H4 (cell line): ENCODE results near the gene TMEM253. TPM values are rescaled to one million over a fixed set of nuclear protein-coding genes. Genes with fewer than 3 reads are reported as not detected.

Source experiments
- DNase-seq: peaks from one replicate; pipeline ENCODE4 v3.0.0-alpha.2; 2015; ENCODE audit warnings: low spot score
- total RNA-seq: library from RNA; depleted of rRNA; stranded (reverse); fragments of >200 nt; shearing (Covaris generic); gene quantifications from 2 replicates; pipeline ENCODE4 v1.2.3, GENCODE V29; 2014

TMEM253 gene
- total RNA-seq, 1 experiment from 2014 or later = 0.68 TPM

DNA sequence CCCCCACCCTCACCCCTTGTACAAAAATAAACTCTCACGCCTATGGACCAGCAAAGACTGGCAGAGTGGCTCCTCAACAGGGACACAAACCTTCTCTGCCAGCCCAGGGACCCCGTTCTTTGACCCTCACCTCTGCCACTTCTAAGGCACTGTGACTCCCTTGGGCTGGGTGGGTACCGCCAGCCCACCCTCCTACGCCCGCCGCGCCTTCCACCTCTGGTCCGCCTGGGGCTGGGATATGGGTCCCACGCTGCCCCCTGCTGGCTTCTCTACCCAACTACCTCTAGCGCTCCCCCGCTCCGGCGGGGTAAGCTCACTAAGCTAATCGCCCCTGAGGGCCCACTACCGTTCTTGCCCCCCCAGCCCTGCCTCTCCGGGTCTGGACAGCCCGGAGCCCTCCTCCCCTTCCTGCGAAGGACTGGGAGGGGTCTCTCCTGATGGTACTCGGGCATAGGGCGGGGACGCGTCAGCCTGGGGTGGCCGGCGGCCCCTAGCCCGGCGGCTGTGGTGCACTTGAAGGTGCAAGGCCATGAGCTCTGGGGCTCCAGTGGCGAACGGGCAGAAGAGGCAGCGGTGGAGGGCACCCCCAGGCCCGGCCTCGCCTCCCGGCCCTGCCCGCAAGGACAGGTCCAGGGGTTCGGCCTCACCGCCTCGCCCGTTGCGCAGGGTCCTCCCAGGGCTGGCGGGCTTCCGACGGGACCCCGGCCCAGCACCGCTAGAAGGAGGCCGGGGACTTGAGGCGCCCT, 10.5 kb upstream of the TMEM253 start:
- DNase-seq = no peak

DNA sequence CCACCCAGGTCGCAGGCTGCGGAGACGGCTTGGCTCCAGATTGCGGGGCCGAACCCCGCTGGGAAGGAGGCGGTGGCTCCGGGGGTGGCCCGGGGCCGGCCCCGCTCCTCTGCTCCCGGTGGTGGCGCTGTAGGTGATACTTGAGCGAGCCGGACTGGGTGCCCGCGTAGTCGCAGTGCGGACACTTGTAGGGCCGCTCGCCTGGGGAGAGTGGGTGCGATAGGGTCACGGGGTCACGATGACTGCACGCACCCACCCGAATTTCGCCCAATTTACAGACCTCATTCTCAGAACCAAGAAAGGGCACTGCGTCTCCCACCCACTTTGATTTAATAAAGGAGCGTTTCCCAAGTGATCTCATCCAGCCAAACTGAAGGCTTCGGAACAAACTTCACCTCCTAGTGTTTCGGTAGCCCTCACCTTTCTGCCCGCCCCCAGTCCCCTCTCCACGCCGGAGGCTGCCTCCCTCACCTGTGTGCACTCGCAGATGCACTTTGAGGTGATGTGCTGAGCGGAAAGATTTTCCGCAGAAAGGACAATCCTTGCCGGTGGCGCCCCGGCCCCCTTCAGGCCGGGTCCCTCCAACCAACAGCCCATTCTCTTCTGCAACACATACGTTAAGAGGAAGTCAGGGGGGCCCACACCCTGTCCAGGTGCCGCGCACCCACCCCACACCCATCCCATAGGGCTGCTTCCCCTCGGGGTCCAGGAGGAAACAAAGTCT, 9.8 kb upstream of the TMEM253 start:
- DNase-seq = no peak

DNA sequence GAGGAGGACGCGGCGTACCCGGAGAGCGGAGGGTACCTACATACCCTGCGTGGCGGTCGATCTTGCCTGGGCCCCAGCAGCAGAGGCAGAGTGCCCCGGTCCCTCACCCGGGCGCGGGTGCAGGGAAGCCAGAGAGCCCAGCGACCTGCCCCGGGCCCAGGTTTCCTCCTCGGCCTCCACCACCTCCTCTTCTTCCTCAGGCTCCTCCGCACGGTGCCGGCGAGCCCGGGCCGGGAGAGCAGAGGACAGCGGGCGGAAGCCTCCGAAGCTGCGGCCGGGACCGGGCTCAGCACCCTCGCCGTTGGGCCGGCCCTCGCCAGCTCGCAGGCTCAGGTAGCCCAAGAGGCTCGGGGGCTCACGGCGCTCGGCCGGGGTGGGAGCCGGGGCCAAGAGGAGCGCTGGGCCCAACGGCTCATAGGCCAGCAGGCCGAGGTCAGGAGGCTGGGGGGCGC, 9.0 kb upstream of the TMEM253 start:
- DNase-seq = no peak

DNA sequence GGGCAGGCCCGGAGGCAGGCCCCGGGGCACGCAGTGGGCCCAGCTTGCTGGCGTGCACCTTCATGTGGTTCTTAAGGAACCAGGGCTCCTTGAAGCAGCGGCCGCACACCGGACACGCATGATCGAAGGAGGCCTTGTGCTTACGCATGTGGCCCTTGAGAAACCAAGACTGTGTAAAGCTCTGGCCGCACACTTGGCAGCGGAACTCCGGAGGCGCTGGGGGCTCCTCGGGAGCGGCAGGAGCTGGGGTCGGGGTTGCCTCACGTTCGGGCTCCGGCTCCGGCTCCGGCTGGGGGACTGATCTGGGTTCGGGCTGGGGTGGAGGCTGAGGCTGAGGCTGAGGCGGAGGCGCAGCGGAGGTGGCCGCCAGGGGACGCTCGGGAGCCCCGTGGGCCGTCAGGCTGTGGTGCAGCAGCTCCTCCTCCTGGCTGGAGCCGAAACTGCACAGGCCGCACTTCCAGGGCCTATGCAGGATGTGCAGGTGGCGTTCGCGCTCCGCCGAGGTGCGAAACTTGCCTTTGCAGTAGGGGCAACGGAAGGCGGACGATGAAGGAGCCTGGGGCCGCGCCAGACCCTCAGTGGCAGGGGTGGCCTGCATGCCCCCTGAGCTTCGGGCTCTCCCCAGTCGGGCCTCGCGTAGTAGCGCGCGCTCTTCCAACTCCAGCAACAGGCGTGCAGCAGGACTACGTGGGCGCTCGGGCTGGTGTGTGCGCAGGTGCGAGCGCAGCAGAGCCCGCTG, 8.4 kb upstream of the TMEM253 start:
- DNase-seq = peak; percentile 58

DNA sequence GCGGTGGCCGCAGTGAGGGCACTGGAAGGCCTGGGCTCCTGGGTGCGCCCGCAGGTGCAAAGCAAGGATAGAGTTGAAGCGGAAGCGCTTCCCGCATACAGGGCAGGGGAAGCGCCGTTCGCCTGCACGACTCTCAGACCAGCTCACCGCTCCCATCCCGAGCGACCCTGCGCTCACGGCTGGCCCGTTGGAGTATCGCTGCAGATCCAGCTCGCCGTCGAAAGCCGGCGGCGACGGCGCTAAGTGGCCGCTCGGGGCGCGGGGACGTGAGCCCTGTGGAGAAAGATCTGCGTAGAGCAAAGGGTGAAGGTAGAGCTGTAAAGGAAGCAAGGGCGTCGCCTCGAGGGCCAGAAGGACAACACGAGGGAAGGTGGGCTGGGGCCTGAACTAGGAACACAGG, 7.8 kb upstream of the TMEM253 start:
- DNase-seq = no peak

DNA sequence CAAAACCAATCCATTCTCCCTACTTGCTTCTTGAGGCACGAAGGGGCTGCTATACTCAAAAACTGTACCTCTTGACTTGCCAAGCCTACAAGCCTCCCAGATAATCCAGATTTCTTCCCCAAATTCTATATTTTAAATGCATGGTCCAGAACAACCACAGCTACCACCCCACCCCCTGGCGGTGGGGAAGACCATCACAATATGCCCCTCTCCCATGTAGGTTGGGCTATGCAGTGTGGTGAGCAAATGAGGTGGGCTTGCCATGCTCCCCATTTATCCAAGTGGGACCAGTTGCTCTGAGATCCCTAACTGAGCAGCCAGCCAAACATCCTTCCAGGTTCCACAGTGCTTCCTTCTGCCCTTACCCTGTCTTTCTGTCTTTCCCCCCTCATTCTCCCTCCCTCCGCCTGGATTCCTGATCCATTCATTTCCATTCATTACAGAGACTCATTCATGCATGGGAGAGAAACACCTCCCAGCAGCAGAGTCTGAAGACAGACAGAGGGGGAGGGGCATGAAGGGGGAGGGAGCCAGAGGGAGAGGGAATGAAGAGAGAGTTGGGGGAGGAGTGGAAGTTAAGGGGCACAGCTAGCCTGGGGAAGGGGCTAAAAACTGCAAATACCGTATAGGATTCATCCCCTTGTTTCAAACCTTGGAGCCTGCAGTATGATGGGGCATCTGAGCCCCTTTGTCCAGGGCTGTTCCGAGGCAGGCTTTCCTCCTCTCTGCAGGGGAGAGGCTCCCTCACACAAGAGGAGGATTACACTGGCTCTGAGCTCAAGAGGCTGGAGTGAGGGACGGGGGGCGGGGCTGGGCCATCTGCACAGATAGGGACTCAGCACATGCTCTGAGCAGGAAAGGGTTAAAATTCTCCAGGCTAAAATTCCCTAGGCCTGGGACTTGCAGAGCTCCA, 6.8 kb upstream of the TMEM253 start:
- DNase-seq = no peak

DNA sequence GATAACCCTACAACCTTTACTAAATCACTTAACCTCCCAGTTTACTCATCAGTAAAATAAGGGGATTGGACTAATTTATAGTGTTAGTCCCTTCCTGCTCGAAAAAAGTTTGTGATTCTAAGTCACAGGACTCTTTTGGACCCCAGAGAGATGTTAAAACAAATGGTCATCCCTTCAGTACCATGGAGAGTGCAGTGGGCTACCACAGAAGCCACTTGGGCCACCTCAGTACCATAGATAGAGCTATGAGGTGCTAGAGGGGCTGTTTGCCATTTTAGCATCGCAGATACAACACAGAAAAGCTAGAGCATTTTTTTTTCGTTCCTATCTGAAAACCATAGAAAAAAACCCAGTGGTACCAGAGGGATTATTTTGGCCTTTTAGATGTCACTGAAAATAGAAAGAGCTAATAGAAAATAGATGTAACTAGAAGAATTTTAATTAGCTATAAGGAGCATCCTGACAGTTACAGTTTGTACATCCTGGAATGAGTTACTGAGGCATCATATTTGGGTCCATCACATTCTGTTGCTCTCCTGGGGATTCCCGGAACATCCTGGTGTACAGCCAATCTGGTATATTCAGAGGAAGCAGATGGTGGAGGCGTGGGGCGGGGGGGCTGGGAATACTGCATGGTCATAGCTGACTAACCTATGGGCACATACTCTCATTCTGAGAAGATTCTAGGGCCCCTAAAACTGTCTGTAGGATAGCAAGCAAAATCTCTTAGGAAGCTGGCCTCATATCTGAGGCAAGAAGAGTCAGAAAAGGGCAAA, 5.2 kb upstream of the TMEM253 start:
- no peak for DNase-seq

DNA sequence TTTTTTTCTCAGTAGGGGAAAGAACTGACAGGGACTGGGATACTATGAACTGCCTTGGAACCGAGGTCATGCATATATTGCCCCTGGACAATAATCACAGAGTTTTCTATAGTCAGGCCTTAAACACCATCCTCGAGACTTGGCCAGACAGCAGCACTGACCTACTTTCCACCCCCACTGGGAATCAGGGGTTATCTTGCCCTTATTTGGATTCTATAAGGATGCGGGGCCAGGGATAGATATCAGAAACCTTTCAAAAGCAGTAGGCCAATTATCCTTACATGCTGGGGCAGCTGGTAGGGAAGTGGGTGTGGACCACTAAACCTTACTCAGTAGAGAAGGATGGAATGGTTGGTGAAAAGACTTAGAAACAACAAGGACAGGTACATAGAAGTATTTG, 4.4 kb upstream of the TMEM253 start:
- no peak for DNase-seq

DNA sequence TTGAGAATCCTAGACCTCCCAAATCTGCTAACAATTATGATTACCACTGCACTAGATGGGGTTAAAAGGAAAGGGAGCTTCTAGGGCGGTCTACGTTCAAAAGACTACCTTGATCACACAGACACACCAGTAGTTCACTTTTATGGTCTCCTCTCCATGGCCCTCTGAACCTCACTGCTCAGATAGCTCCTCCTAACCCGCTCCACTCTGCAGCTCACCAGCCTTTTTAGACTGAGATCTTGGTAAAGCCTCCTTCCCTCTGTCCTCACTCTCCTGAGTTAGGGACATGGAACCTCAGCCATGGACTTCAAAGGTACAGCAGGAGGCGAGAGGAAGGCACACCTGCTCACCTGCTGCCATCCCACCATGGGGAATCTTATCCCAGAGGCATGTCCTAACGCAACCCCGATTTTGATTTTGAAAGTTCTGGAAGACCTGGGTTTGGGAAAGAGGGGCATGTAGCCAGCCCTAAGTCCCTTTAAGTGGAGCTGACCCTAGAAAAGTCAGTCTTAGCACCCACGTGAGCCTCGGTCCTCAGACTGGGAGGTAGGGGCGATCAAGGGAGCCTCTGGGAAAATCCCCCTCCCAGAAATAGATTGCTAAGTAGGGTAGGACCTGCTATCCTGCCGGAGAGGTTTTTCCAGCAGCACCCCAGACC, 3.8 kb upstream of the TMEM253 start:
- DNase-seq = no peak

DNA sequence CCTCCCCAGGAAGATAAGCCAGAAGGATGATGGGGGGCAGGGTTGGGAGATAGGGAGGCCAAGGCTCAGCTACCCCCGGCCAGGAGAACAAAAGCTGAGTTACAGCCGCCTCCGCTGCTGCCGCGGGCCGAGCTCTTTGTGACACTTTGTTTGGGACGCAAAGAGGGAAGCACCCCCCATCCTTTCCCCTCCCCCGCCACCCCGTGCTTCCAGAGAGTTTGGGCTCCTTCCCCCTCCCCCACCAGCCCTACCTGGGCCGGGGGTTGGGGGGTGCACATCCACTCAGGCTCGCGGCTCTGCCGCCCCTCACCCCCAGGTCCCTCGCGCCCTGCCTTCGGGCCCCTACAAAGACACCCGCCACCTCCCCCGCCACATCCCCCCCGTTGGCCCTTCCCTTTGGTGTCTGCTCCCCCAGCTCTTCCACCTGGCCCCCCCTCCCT, 3.2 kb upstream of the TMEM253 start:
- DNase-seq = no peak

DNA sequence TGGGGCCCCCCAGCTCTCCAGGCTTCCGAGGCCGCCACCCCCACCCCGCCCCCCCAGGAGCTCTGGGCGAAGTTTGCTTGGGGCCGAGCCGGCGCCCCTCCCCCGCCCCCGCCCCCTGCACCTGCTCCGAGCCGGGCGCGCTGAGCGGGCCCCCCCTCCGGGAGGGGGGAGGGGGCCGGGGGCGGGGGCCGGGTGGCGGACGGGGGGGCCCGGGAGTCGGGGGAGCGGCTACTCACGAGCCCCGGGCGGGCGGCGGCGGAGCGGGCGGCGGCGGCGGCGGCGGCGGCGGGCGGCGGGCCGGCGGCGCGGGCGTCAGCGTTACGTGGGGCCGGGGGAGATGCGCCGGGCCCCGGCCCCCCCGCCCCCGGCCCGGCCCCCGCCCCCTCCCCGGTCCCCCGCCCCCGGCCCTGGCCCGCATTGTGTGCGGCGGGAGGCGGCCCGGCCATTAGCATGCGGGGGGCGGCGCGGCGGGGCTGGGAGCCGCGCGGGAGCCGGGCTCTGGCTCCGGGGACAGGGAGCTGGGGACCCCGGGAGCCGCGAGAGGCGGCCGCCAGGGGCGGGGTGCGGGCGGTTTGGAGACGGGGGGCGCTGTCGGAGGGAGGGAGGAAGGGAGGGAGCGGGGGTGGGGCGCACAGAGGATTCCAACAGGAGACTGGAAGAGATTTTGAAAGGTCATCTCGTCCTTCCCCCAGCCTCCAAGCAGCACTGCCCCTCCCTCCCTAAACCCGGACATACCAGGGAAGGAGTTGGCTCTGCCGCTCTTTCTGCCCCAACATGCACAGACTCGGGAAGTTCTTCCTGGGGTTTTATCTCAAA, 2.6 kb upstream of the TMEM253 start, which contains the start of gene ZNF219:
Gene ZNF219, minus strand, starts transcription at position 580 of the 816 bp plus-strand sequence. CDS start 5,064 bp downstream, outside the sequence.
- DNase-seq = peak; percentile 48

DNA sequence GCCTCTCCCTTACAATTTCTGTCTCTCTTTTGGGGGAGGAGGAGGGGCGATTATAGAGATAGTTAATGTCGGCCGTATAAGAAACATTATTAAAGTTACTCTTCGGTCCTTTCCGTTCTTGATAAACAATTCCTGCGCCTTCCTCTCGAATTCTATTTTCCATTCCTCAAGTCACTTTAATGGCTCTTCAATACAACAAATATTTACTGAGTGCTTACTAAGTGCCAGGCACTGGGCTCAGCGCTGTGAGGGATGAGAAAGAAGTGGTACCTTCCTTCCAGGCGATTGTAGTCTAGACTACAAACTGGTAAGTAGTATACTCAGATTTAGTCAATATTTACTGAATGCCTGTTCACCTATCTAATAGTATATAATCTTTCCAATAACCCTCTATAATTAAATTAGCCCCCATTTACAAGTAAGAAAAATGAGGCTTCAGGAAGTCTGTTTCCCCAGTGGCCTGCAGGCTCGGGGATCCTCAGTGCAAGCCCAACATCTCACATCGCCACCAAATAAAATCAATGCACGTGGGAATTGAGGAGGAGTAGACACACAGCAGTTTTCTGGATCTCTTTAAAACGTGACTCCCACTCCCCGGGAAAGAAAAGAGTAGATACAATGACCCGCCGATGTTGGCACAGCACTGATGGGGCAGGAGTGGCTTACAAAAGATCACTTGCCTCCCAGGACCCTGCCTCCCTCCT, 1.8 kb upstream of the TMEM253 start:
- DNase-seq = no peak

DNA sequence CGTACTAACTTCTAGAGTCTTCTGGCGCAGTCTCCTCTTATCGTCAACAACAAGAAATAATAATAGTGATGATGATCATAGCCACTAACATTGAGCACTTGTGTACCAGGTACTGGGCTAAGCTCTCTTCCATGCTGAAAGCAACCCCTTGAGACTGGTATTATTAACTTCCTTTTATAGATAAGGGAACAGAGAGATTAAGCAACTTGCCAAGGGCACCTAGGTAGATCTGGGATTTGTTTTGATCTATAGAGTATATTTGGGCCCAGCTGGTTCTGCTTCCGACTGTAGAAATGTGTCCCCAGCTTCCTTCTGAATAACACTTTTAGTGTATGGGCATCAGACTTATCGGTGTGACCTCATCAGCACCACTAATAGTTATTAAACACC, 1.3 kb upstream of the TMEM253 start:
- DNase-seq = no peak

DNA sequence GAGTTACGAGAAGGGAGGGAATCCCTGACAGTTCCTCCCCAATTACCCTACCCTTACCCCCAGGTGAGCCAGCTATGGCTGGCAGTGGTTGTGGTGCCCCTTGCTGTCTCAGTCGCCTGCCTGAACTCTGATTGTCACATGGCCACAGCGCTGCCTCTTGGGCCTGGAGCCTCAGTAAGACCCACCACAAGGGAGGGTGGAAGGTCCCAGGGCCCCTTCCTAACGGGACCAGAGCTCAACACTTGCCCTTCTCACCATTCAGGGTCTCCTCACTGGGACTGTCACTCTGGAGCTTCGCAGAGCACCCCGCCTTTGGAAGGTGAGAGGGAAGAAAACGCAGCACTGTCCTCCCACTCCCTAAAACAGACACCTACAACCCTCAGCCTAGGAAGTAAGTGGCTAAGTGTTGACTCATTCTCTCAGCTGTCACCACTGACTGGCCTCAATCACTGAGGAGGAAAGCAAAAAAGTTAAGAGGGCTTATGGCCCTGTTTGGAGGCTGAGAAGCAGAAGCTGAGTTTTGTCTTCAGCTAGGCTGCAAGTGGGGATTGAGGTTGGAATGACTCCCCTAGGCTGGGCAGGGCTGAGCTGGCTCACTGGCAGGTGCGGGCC, 1.0 kb downstream of the TMEM253 start:
- no peak for DNase-seq

DNA sequence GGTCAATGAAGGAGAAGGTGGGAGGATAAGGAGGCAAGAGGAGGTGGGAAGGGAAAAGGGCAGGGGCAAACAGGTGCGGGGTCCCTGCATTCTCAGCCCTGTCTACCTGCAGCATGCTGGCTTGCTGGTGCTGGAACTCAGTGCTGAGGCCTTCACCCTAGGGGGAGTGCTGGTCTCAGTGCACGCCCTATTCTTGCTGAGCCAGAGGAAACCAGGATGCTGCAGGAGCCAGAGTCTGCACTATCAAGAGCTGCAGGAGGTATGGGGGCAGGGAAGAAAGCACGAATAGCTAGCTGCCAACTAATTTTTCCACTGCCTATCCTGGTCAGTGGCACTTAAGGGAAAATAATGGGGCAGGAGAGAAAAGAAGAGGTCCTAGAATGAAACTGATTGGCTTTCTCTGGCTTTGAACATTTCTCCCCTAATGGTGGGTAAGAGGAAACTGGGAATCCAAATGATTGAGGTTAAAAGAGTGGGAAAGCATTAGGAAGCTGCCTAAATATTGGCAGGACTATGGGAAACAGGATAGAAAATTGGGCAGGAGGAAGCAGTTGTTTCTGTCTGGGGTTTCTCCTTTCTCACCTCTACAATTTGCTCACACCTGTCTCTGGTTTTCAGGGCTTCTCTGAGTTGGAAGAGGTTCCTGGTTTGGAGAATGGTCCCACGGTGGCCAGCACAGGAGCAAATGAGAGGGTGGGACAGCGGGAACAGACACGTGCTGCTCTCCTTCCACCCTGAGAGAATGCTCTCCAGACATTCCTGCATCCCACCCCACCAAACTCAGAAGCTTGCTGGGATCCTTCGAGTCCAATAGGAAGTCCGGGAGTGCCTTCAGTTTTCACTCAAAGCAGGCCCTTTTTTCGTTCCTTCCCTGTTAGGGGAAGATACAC, 1.9 kb downstream of the TMEM253 start:
- no peak for DNase-seq

DNA sequence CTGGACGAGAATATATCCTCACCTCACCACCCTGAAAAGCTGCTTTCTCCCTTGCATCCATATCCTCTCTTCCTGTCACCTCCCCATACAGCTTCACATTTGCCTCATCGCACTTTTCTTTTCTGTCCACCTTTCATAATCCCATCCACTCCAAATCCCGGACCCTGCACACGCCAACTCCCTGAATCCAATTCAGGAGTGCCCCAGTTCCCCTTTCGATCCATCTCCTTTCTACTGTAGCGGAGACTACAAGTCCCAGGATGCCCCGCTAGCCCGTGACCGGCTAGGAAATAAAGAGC, 2.5 kb downstream of the TMEM253 start:
- DNase-seq = no peak
